Inferior parietal cortex (tissue), 1 donor: Measurements from ENCODE around the gene GLIS1.

Experiments
- DNase-seq: peaks from one replicate; pipeline ENCODE4 v3.0.0-alpha.2; 2016; ENCODE audit errors: extremely low spot score

Gene GLIS1

DNA sequence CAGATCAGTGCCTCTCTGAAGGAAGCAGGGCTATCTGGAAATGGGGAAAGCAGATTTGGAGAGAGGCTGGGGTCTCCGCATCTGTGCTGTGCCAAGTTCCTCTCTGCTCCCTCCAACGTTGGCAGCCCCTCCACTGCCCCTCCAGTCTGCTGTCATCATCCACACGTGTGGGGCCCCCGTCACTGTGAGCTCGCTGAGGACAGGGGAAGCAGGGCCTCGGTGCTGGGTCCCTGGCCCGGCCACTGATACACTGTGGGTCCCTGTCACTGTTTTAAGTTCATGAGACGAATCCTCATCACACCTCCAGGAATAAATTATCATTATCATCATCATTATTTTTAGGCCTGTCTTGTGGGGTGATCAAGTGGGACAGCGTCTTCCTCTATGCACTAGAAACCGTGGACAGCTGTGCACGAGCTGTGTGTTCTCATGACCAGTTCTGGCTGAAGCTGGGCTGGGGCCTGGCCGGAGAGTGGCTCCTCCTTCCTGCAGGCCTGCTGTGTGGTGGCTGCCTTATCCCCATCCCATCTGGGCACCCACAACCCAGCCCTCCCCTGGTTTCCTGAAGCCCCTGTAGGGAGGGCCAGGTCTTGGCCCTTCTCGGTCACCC, 227.5 kb downstream of the GLIS1 start:
- no peak for DNase-seq

DNA sequence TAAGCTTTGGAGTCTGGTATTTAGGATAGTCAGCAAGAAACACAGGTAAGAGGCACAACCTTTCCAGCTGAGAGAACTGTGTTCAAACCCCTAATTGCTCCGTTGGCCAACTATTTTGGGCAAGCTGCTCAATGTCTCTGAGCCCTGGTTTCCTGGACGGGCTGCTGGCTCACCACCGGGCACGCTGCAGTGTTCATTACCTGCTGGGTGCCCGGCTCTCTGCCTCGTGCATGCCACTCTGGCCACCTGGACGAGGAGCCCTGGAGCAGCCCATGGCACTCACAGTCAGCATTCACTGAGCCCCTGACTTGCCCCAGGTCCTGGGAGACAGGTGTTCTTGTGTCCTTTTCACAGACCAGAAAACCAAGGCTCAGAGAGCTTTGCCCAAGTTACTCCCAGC, 228.7 kb downstream of the GLIS1 start:
- no peak for DNase-seq

DNA sequence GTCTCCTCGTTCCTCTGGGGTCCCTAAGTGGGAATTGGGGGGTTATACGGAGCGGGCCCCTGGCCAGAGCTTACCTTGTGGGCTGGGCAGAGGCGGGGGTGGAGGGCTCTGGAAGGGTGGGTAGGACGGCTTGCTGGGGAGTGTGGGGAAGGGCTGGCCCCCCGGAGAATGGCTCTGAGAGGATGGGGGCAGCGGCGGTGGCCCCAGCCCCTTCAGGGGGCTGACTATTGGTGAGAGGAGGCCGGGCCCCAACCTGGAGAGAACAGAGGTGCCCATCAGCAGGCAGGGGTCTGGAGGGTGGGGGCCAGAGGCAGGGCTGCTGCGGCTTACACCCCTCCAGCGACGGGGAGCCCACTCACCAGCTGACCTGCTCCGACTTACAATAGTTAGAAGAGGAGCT, 229.2 kb downstream of the GLIS1 start:
- DNase-seq = no peak

DNA sequence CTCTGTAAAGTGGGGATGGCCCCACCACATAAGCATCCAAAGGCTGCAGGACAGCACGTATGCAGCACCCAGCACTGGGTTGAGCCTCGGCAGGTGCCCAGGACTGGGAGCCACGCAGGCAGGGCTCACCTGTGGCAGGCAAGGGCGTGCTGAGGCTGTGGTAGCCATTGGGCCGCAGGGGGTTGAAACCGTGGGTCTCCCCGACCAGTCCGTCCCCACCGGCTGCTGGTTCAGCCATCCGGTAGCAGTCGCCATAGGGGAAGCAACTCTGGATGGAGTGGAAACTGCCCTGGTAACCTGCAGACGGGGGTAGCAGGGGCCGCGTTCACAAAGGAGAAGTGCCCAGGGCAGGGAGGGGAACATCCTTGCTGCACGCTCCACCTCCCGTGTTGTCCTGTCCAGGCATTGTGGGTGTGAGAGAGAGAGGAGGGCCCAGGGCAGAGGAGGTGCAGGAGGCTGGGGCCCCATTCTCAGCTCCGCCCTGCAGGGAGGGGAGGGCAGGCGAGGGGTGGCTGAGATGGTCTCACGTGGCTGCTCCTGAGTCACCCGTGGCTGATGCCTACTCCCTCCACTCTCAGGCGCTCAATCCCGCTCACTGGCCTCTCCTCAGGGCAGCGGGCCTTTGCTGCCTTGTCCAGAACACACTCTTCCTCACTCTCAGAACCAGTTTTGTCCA, 229.8 kb downstream of the GLIS1 start:
- no peak for DNase-seq

DNA sequence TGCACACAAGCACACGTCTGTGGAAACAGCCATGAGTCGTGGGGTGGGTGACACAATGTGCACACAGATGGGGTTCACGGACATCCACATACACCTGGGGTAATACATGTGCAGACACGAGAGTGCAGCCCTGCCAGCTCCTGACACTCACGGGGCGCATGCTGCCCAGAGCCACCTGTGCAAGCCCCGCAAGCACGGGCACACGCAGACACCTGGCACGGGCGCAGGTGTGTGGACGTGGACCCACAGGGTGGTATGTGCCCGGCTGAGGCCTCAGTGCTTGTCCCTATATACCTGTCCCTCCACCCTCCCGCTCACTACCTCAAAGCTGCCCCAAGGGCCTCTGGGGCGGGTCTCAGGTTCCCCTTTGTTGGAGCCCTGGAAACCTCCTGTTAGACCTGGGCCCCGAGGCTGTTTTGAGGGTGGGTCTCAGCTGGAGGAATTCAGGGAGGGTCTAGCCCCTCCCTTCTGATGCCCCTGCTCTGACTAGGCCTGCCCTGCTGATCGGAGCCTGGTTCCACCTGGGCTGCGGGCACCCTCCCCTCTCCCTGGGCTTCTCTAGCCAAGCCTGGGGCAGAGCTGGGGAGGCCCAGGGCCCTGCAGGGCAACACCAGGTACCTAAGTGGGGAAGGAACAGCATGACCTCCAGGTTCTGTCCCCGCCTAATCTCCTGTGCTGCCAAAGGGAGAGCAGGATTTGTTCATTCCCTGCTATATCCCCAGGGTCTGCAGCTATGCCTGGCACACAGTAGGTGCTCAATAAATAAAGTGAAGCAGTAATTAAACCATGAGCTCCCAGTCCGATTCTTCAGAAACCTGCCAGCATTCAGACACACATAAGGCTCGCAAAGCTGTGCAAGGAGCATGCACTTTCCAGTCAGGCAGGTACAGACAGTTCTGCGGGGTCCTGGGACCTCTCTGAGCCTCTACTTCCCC, 230.6 kb downstream of the GLIS1 start:
- DNase-seq = no peak

DNA sequence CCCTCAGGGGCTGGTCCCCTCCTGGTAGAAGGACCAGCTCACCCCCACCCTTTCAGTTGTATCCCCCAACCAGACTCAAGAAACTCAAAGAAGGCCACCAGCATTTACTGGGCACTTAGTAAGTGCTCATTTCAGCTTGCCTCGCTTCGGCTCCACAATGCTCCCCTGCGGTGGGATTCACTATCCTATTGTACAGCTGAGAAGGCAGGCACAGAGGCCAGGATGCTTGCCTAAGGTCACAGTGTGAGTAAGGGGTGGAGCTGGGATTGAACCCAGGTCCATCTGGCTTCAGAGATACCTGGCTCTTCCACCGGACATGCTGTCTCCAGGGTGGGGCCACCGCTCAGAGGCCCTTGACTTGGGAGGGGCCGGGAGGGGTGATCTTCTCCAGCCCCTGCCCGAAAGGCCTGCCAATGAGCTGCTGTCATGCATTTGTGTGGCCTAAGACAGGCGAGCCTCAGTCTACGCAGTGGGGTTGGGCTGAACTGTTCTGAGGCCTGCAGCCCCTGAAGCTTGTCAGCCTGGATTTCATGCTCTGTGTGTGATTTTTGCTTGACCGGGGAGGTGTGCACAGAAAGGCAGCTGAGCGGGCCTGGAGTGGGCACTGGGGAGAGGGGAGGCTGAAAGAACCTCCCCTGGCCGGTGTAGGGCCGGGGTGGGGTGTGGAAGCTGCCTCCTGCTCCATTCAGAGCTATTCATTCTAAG, 231.7 kb downstream of the GLIS1 start:
- DNase-seq = no peak

DNA sequence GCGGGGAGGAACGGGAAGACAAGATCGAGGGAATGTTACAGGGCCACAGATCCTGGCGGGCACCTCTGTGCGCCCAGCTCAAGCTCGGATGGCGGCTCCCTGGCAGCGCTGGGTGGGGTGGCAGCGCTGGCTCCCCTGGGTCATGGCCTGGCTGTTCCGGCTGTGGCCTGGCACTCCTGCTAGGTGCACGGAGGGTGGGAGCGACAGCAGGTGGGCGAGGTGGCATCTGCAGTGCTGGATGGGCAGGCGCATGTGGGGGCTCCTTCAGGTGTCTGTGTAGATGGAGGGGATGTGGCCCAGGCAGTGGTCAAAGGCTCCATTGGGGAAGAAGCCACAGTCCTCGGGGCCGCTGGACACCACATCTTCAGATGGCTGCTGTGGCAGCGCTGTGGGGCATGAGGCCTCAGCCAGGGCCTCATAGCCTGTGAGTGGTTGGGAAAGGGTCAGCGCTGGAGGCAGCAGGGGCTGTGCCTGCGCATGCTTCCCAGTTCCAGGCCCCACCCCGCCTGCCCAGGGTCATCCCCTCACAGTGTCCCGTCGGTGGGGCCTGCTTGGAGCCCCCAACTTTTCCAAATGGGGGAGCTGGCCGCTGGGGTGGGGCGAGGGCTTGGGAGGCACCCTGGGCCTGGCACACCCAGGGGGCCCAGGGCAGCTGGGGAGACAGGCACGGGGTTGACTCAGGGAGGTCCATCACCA, 232.5 kb downstream of the GLIS1 start:
- no peak for DNase-seq

DNA sequence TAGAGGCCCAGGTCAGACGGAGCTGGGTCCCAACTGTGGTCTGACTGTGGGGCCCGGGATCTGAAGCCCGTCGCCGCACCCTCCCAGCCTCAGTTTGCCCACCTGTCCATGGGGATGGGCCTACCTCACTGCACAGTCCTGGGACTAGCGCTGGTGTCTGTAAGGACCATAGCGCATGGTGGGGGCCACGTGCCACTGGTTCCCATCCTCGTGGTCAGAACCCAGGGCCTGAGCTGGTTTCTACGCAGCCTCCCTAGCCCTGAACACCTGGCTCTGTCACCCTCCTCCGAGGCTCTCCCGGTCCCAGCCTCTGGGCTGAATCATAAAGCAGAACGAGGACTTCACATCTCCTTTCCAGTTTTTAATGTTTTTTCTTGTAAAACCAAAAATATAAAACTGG, 233.1 kb downstream of the GLIS1 start:
- DNase-seq = no peak

DNA sequence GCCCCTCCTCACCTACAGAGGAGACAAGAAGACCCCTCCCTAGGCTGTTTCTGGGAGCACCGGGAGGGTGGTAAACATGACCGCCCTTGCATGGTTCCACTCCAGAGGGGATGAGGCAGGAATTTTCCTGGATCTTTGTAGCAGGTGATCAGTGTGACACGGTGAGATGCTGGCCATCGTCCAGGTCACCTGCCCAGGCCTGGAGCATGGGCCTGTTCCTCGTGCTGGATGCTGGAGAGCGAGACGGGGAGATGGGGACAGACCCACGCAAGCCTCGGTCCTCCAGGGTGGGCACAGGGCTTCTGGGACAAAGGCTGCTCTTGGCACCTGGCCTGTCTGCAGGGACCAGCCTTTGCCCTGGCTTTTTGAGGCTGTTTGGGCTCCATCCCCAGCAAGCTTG, 233.6 kb downstream of the GLIS1 start:
- no peak for DNase-seq

DNA sequence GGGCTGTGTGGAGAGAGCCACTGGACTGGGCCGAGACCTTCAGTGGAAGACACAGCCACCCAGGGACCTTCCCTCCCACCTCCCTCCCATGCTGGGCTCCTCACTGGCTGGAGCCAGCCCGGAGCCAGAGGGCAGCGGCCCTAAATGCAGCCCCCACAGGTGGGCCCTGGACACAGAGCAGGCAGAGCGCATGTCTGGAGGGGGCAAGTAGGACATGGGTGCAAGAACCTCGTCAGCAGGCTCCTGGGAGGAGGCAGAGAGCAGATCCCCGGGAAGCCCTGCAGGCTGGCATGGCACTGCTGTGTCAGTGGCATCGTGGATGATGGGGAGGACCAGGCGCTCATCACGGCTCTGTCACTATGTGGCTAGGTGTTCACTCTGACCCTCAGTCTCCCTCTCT, 234.1 kb downstream of the GLIS1 start:
- no peak for DNase-seq

DNA sequence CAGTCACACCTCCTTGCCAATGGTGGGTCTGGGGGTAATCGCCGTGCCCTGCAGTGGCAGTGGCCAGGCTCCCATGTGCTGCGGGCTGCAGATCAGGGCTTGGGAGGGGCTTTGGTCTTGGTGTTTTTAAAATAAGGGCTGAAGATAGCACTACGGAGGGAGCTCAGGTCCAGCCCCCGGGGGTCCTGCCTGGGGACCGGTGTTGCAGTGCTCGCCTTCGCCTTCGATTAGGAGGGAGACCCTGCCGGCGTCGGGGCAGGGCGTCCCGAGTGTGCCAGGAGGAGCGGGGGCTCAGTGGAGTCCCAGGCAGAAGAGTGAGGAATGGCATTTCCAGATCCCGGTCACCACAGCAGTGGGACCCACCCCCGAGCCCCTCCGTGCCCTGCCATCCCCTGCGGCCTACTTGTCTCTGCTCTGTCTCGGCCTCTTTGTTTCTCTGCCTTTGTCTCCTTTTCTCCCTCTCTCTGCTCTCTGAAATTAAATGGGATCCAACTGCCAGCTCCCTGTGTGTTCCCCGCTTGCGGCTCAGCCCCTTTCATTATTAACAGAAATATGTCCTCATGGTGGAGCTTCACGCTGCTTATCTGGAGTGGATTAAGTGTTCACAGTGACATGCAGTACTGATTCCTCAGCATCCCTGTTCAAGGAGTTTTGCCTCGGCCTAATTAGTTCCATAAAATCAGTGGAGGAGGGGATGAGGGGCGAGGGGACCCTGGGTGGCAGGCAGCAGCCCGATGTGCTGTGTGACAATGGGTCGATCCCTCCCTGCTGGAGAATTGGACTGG, 235.3 kb downstream of the GLIS1 start:
- no peak for DNase-seq

DNA sequence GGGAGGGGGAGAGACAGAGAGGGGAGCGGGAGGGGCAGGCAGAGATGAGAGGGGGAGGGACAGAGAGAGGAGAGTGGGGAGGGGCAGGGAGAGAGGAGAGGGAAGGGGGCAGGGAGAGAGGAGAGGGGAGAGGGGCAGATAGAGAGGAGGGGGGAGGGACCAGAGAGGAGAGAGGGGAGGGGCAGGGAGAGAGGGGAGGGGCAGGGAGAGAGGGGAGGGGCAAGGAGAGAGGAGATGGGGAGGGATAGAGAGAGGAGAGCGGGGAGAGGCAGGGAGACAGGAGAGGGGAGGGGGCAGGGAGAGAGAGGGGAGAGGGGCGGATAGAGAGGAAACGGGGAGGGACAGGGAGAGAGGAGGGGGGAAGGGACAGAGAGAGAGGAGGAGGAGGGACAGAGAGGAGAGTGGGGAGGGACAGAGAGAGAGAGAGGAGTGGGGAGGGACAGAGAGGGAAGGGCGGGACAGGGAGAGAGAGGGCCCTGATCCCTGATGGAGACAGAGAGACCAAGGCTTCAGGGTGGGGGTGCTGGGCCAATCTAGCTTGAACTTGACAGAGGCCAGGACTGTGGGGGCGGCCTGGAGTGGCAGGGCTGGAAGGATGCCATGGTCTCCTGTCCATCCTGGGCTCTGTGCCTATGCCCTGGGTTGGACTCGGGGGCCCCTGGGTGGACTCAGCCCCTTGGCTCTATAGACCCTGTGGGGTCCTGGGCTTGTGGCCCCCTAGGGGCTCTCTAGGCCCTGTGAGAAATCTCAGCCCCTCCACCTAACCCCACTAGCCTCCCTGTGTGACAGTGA, 236.1 kb downstream of the GLIS1 start:
- no peak for DNase-seq

DNA sequence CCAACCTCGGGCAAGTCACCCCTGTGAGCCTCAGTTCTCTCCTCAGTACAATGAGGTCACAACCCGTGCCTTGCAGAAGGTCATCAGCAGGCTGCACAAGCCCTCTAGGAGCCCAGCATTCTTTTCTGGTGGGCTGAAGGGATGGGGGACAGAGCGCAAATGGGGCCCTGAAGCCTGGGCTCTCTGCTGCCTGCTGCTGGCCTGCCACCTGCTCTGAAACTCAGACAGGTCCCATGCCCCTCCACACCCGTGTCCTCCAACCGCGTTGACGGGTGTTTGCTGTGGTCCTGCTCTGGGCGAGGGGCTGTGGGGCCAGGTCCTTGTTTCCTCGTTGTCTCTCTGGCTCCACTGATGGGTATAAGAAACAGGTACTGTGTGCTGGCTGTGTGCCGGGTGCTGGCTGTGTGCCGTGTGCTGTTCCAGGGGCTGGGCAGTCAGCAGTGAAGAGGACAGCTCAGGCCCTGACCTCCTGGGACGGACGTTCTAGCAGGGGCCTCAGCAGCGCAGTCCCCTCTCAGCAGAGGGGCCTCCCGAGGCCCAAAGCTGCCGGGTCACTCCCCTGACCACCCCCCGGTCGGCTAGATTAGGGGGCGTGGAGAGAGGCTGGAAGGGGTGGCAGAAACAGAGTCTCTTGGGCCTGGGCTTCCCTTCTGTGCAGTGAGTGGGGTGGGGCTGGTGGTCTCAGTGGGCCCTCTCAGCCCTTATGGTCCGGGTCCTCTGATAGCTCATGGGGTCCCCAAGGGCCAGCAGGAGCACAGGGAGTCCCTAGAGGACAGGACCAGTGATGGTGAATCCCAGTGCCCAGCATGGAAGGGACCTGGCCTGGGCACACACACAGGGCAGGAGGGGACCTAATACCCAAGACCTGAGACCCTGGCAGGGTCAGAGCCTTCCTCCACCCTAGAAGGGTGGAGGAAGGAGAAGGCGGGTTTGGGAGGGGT, 237.6 kb downstream of the GLIS1 start:
- DNase-seq = no peak

DNA sequence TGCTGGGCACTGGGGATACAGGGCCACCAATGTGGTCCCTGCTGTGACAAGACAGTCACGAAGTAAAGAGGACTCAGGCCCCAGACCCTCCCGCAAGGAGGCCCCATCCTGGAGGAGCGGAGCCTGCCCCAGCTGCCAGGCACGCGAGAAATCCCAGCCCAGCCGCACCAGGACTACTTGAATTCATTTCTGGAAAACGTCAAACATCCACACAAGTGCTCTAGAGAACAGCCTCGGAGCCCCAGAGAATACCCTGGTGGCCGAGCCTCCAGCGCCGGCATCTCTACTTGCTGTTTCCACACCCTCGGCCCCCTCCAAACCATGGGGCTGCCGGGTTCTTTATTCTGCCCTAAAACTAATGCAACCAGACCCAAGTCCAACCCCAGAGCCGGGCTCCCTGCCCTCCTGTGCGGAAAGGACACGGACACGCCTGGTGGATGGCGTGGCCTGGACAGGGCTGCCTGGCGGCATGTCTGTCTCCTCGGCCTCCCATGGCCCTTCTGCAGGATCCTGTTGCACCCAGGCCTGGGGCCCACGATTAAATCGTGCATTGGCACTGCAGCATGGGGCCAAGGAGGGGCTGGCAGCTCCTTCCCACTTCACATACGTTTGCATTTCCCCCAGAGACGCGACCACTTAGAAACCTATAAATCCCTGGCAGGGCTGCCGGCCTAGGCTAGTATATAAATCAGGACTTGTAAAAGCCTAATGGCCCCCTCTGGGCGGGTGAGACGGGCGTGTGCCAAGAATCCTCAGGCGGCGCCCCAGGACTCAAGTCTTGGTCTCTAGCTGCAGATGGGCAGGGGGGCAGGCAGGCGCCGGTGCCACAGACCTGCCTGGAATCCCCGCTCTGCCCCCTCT, 238.5 kb downstream of the GLIS1 start:
- DNase-seq = no peak

DNA sequence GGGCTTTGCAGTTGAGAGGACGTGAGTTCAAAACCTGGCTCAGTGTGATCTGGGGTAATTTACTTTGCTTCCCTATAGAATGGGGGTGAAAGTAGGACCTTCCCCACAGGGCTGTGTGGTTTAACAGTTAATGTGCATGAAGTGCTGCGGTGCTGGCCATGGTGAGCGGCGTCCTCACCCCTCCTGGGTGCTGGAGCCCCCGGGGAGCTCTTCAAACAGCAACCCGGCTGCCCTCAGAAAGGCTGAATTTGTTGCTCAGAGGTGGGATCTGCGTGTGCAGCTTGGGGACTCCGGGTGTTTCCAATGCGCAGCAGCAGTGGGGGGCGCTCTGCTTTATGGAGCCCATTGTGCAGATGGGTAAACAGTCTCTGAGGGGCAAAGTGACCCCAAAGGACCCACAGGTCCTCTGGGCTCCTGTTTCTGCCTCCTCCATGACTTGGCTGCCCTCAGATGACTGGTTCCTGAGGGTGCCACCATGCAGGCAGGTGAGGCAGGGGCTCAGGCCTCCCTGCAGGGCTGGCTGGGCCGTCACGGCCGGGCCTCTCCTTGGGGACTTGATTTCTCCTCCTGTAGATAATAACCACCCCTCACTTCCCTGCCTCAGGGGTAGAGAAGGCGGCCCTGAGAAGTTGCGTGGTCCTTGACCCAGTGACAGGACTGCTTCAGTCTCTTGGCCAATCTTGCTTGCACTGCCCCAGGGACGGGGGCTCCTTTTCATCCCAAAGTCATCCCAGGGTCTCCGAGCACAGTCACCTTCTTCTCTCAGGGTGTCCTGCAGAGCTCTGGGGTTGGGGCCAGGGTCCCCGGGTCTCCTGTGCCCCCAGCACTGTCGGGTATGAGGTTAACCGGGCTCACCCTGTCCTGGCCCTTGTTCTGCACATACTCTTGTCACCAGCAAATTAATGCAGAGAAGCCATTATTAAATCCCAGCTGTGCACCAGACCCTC, 239.4 kb downstream of the GLIS1 start:
- no peak for DNase-seq

DNA sequence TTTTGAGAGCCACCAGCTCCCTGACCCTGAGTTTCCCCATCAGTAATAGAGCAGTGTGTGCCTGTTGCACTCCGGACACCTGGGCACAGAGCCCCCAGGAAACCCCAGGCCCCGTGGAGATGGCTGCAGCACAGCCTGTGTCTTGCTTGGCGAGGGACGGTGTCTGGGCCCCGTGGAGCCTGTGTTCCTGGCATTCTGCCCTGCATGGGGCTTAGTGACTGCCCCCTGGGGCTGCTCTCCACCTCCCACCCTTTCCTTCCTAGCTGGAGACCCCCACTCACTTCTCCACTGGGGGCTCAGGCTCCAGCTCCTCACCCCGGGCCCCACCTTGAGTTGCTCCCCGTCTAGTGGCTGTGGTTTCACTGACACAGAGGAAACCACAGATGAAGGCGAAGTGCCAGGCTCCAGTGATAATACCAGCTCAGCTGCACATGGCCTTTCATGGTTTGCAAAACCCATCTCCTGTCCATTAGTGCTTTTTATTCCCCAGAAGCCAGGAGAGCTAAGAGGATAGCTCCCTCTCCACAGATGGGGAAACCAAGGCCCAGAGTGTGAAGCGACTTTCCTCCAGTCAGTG, 240.3 kb downstream of the GLIS1 start:
- no peak for DNase-seq
